K562 (cell line): ENCODE results near the gene ANXA4. TPM values are rescaled to one million over a fixed set of nuclear protein-coding genes. Genes with fewer than 3 reads are reported as not detected.
A peak's percentile ranks its signal among the peaks of the same experiment; 100 is the strongest.

Source experiments
- ATF1 ChIP-seq, 2 experiments: fragments of 450-650 bp in 1 of 2; IDR thresholded peaks; 2 replicates each; pipeline ENCODE4 v1.6.1; 2016; ENCODE audit warnings: missing compliant biosample characterization in 1 of 2, missing genetic modification characterization in 1 of 2
- BCOR ChIP-seq: fragments of 450-650 bp; IDR thresholded peaks from 2 replicates; pipeline ENCODE4 v1.6.1; 2016
- CBX3 ChIP-seq, 2 experiments: IDR thresholded peaks; 1 replicate in 1 of 2; 2 replicates in 1 of 2; pipeline ENCODE4 v1.6.1; 2012; ENCODE audit warnings: inconsistent platforms in 2 of 2, low read length in 2 of 2, borderline replicate concordance in 1 of 2, control low read depth in 1 of 2
- HLTF ChIP-seq: fragments of 450-650 bp; IDR thresholded peaks from 2 replicates; pipeline ENCODE4 v1.6.1; 2016
- KAT8 ChIP-seq: fragments of 450-650 bp; IDR thresholded peaks from 2 replicates; pipeline ENCODE4 v1.6.1; 2016; ENCODE audit warnings: low read depth, mild to moderate bottlenecking
- KDM4B ChIP-seq, 2 experiments: fragments of 450-650 bp in 1 of 2; sonication (generic) in 1 of 2; IDR thresholded peaks; 2 replicates each; pipeline ENCODE4 v1.6.1; 2016 to 2017; ENCODE audit warnings: borderline replicate concordance in 2 of 2, antibody characterized with exemption in 1 of 2, low read depth in 1 of 2, mild to moderate bottlenecking in 1 of 2
- MCM5 ChIP-seq: fragments of 450-650 bp; IDR thresholded peaks from 2 replicates; pipeline ENCODE4 v1.6.1; 2016; ENCODE audit warnings: low read depth
- NCOA2 ChIP-seq, 2 experiments: fragments of 450-650 bp; IDR thresholded peaks; 2 replicates each; pipeline ENCODE4 v1.6.1; 2018; ENCODE audit warnings: mild to moderate bottlenecking in 2 of 2, moderate library complexity in 1 of 2; ENCODE audit not compliant: partially characterized antibody in 2 of 2
- RBM22 ChIP-seq: fragments of 200-400 bp; formaldehyde crosslinking; IDR thresholded peaks from 2 replicates; pipeline ENCODE4 v1.6.1; 2018; ENCODE audit warnings: low read length, low read depth; ENCODE audit not compliant: poor library complexity, severe bottlenecking
- SAFB ChIP-seq: fragments of 200-400 bp; formaldehyde crosslinking; IDR thresholded peaks from 2 replicates; pipeline ENCODE4 v1.6.1; 2017; ENCODE audit warnings: low read depth, low read length, borderline replicate concordance
- SAP30 ChIP-seq: fragments of 200-600 bp; sonication (generic); IDR thresholded peaks from 2 replicates; pipeline ENCODE4 v1.6.1; 2012; ENCODE audit warnings: borderline replicate concordance, low read depth, mild to moderate bottlenecking, moderate library complexity, low read length, control low read depth, inconsistent platforms; ENCODE audit not compliant: insufficient read depth, poor library complexity, severe bottlenecking
- SMARCE1 ChIP-seq: fragments of 450-650 bp; IDR thresholded peaks from 2 replicates; pipeline ENCODE4 v1.7.1; 2016; ENCODE audit warnings: mild to moderate bottlenecking
- STAT5A ChIP-seq: IDR thresholded peaks from 2 replicates; pipeline ENCODE4 v1.6.1; 2012; ENCODE audit warnings: low read length, inconsistent platforms, borderline replicate concordance
- TAF1 ChIP-seq: IDR thresholded peaks from 2 replicates; pipeline ENCODE4 v1.6.1; 2011; ENCODE audit warnings: mild to moderate bottlenecking, low read length, moderate library complexity; ENCODE audit not compliant: insufficient read depth, control insufficient read depth, severe bottlenecking; ENCODE audit errors: extremely low read depth
- XRCC5 ChIP-seq: fragments of 200-400 bp; formaldehyde crosslinking; IDR thresholded peaks from 2 replicates; pipeline ENCODE4 v1.6.1; 2017; ENCODE audit warnings: low read depth, mild to moderate bottlenecking, low read length
- ZNF232 ChIP-seq: sonication (generic); formaldehyde crosslinking; IDR thresholded peaks from 2 replicates; pipeline ENCODE4 v1.8.0; 2022; ENCODE audit warnings: mild to moderate bottlenecking, missing genetic modification reagents
- ZNF311 ChIP-seq: fragments of 250-450 bp; sonication (Bioruptor Pico); IDR thresholded peaks from 2 replicates; pipeline ENCODE4 v1.4.0; 2020; ENCODE audit warnings: mild to moderate bottlenecking, moderate library complexity
- ZNF431 ChIP-seq: sonication (generic); formaldehyde crosslinking; IDR thresholded peaks from 2 replicates; pipeline ENCODE4 v1.8.0; 2022; ENCODE audit warnings: mild to moderate bottlenecking, missing genetic modification reagents
- ZNF589 ChIP-seq: fragments of 200-800 bp; sonication (Bioruptor generic); IDR thresholded peaks from 2 replicates; pipeline ENCODE4 v1.6.1; 2016; ENCODE audit warnings: low read depth, missing genetic modification characterization, missing compliant biosample characterization
- polyA plus RNA-seq, 8 experiments: library from polyadenylated mRNA; depleted of rRNA in 4 of 8; stranded (reverse) in 5 of 8; unstranded in 3 of 8; fragments of >200 nt; fragmentation: Nextera tagmentation in 2 of 8; fragmentation: Illumina TruSeq in 1 of 8; extraction: Ambion mirVana in 2 of 8; extraction: Trizol in 1 of 8; gene quantifications; 2 replicates each; pipeline versions ENCODE4 v1.2.1 to v1.2.3, GENCODE V29; 2011 to 2014; ENCODE audit warnings: inconsistent platforms in 1 of 8, missing spikeins in 1 of 8
- total RNA-seq, 7 experiments: library from RNA; depleted of rRNA in 6 of 7; stranded (reverse); fragments of >200 nt in 6 of 7; fragmentation: Illumina TruSeq in 2 of 7; extraction: Trizol in 2 of 7; gene quantifications; 2 replicates each; pipeline versions ENCODE4 v1.2.1 to v1.2.3, GENCODE V29; 2011 to 2021; ENCODE audit warnings: low replicate concordance in 1 of 7
- TF ChIP-seq, protein P1 (sequence below): IDR thresholded peaks from 3 replicates; pipeline ENCODE4 v1.6.1; 2011; ENCODE audit warnings: borderline replicate concordance, mild to moderate bottlenecking, moderate library complexity; ENCODE audit not compliant: insufficient read length; ENCODE audit errors: extremely low read depth
- TF ChIP-seq, protein P2 (sequence below): sonication (generic); formaldehyde crosslinking; IDR thresholded peaks from 2 replicates; pipeline ENCODE4 v1.8.1; 2023; ENCODE audit warnings: mild to moderate bottlenecking, missing genetic modification reagents
- TF ChIP-seq, protein P3 (sequence below): fragments of 250-450 bp; sonication (Bioruptor Pico); IDR thresholded peaks from 2 replicates; pipeline ENCODE4 v1.5.0; 2021

ANXA4 gene
- total and polyA plus RNA-seq, 9 of the 15 experiments (the other 6 are each of a cell fraction or from before 2014, with no cell fraction given): 3.4 to 13.6 (median 11.6) TPM

DNA sequence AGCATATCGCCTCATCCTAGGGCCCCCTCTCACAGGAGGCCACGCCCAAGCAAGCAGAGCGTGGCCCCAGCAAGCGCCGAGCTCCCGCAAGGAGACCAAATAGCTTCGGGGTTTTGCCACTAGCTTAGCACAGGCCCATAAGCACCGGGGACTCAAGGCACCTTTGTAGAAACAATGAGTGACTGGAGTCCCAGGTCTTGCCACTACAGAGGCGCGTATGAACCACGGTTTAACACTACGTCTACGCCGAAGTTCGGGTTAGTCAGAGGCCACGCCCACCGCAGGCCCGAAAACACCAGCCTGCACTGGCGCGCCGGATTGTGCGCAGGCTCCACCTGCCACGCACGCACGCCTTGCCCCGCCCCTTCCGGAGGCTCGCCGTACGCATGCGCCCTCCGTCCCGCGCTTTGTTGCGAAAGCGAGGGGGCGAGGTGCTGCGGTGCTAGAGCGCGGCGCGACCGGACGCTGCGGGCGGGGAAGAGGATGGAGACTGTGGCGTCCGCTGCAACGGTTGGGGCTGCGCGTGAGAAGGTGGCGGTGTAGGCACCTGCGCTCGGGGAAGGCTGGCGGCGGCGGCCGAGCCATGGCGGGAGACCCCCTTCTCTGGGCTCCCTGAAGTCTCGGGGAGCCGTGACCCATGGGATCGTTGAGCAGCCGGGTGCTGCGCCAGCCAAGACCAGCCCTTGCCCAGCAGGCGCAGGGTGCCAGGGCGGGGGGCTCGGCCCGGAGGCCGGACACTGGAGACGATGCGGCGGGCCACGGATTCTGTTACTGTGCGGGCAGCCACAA is 87.5 kb downstream of the ANXA4 start, which contains the start of gene GMCL1 (continued):
- TF ChIP-seq, protein P1, sequence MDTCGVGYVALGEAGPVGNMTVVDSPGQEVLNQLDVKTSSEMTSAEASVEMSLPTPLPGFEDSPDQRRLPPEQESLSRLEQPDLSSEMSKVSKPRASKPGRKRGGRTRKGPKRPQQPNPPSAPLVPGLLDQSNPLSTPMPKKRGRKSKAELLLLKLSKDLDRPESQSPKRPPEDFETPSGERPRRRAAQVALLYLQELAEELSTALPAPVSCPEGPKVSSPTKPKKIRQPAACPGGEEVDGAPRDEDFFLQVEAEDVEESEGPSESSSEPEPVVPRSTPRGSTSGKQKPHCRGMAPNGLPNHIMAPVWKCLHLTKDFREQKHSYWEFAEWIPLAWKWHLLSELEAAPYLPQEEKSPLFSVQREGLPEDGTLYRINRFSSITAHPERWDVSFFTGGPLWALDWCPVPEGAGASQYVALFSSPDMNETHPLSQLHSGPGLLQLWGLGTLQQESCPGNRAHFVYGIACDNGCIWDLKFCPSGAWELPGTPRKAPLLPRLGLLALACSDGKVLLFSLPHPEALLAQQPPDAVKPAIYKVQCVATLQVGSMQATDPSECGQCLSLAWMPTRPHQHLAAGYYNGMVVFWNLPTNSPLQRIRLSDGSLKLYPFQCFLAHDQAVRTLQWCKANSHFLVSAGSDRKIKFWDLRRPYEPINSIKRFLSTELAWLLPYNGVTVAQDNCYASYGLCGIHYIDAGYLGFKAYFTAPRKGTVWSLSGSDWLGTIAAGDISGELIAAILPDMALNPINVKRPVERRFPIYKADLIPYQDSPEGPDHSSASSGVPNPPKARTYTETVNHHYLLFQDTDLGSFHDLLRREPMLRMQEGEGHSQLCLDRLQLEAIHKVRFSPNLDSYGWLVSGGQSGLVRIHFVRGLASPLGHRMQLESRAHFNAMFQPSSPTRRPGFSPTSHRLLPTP: no peak
- TF ChIP-seq SAFB (no peak), XRCC5 (no peak), ATF1 (CRISPR knock-in tag; IDR thresholded peaks at IDR 0.05) (peak; percentile 75), ATF1 (tag; IDR thresholded peaks at IDR 0.05) (peak; percentile 94), MCM5 (no peak), SAP30 (peak; percentile 84), ZNF431 (CRISPR knock-in tag) (peak; percentile 82), KAT8 (no peak), NCOA2 (IDR thresholded peaks at IDR 0.05; ENCODE audit: partially characterized antibody in 2 of 2) (no peak), CBX3 (IDR thresholded peaks at IDR 0.05; ENCODE audit: borderline replicate concordance in 1 of 2, low read length in 2 of 2) (peak in 1 of 2 experiments; percentile 24; a peak in 1 of 3 replicates), BCOR (no peak), RBM22 (no peak), STAT5A (no peak), ZNF232 (peak; percentile 95), SMARCE1 (no peak; the same call in 1 of the 2 replicates), TAF1 (peak; percentile 84), ZNF589 (CRISPR knock-in tag) (no peak), KDM4B (IDR thresholded peaks at IDR 0.05; ENCODE audit: borderline replicate concordance in 2 of 2, low read depth in 1 of 2) (no peak; a peak in 1 of 4 replicates), ZNF311 (CRISPR knock-in tag) (no peak), HLTF (no peak)
- TF ChIP-seq, protein P2, sequence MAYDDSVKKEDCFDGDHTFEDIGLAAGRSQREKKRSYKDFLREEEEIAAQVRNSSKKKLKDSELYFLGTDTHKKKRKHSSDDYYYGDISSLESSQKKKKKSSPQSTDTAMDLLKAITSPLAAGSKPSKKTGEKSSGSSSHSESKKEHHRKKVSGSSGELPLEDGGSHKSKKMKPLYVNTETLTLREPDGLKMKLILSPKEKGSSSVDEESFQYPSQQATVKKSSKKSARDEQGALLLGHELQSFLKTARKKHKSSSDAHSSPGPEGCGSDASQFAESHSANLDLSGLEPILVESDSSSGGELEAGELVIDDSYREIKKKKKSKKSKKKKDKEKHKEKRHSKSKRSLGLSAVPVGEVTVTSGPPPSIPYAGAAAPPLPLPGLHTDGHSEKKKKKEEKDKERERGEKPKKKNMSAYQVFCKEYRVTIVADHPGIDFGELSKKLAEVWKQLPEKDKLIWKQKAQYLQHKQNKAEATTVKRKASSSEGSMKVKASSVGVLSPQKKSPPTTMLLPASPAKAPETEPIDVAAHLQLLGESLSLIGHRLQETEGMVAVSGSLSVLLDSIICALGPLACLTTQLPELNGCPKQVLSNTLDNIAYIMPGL (CRISPR knock-in tag): no peak
- TF ChIP-seq, protein P3, sequence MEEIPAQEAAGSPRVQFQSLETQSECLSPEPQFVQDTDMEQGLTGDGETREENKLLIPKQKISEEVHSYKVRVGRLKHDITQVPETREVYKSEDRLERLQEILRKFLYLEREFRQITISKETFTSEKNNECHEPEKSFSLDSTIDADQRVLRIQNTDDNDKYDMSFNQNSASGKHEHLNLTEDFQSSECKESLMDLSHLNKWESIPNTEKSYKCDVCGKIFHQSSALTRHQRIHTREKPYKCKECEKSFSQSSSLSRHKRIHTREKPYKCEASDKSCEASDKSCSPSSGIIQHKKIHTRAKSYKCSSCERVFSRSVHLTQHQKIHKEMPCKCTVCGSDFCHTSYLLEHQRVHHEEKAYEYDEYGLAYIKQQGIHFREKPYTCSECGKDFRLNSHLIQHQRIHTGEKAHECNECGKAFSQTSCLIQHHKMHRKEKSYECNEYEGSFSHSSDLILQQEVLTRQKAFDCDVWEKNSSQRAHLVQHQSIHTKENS (CRISPR knock-in tag): no peak
